Measurements from ENCODE around the gene GP1BA. TPM values are rescaled to one million over a fixed set of nuclear protein-coding genes. Genes with fewer than 3 reads are reported as not detected.

GP1BA gene
- total and polyA plus RNA-seq, 2 experiments from 2014 or later = 0.24 TPM; not detected in 1

DNA sequence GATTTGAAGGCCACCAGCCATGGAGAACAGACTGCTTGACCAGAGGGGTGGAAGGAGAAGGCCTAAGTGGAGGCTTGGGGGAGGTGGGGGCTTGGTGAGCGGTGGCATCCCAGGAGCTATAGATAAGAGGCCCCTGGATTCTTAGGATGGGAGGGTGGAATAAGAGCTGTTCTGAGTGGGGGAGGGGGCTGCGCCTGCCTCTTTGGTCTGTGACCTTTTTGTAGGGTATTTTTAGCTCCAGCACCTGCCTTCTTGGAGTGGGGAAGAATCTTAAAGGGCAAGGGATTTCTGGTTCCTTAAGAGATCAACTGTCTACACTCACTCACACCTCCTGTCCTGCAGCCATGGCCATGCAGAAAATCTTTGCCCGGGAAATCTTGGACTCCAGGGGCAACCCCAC is 19.4 kb downstream of the GP1BA start (continued):
- TF ChIP-seq CREB1 (CRISPR knock-in tag; IDR thresholded peaks at IDR 0.05; ENCODE audit: low read depth) (no peak), STAT1 (IDR thresholded peaks at IDR 0.05; ENCODE audit: unreplicated experiment) (no peak), REST (IDR thresholded peaks at IDR 0.05; ENCODE audit: unreplicated experiment) (no peak), JUNB (IDR thresholded peaks at IDR 0.05; ENCODE audit: unreplicated experiment) (no peak), EZH2 (IDR thresholded peaks at IDR 0.05; ENCODE audit: low read depth, unreplicated experiment) (no peak), EZH2phosphoT487 (IDR thresholded peaks at IDR 0.05; ENCODE audit: unreplicated experiment) (no peak)
- TF ChIP-seq, protein P1, sequence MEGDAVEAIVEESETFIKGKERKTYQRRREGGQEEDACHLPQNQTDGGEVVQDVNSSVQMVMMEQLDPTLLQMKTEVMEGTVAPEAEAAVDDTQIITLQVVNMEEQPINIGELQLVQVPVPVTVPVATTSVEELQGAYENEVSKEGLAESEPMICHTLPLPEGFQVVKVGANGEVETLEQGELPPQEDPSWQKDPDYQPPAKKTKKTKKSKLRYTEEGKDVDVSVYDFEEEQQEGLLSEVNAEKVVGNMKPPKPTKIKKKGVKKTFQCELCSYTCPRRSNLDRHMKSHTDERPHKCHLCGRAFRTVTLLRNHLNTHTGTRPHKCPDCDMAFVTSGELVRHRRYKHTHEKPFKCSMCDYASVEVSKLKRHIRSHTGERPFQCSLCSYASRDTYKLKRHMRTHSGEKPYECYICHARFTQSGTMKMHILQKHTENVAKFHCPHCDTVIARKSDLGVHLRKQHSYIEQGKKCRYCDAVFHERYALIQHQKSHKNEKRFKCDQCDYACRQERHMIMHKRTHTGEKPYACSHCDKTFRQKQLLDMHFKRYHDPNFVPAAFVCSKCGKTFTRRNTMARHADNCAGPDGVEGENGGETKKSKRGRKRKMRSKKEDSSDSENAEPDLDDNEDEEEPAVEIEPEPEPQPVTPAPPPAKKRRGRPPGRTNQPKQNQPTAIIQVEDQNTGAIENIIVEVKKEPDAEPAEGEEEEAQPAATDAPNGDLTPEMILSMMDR (conservative IDR thresholded peaks at IDR 0.05; ENCODE audit: low read depth in 2 of 2) = no peak
- TF ChIP-seq, protein P2, sequence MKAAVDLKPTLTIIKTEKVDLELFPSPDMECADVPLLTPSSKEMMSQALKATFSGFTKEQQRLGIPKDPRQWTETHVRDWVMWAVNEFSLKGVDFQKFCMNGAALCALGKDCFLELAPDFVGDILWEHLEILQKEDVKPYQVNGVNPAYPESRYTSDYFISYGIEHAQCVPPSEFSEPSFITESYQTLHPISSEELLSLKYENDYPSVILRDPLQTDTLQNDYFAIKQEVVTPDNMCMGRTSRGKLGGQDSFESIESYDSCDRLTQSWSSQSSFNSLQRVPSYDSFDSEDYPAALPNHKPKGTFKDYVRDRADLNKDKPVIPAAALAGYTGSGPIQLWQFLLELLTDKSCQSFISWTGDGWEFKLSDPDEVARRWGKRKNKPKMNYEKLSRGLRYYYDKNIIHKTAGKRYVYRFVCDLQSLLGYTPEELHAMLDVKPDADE (IDR thresholded peaks at IDR 0.05) = no peak

- Mint-ChIP-seq H3K4me3 (no peak overlapping the region; the same call in 2 of the 3 replicates), H3K4me1 (peaks cover 28% of the 10 kb centered on the region), H3K27me3 (ENCODE audit: insufficient read depth, low read depth, poor library complexity) (peaks cover 20% of the 10 kb centered on the region), H3K9me3 (peaks cover 4% of the 10 kb centered on the region; the same call in 1 of the 3 replicates), H3K27ac (no peak overlapping the region), H3K36me3 (ENCODE audit: low read depth) (peaks cover 11% of the 10 kb centered on the region; the same call in 2 of the 3 replicates)
- DNase-seq (ENCODE audit: low spot score) (no peak), ATAC-seq (no peak)
- H3K27ac ChIP-seq (ENCODE audit: low read depth) = no peak overlapping the region
- H3F3A ChIP-seq (replicated peaks; ENCODE audit: low read depth) = no peaks in the 10 kb centered on the region; the same call in 1 of the 2 replicates
- no peaks in the 10 kb centered on the region for H3K36me3 ChIP-seq (ENCODE audit: insufficient read depth)
- no peaks in the 10 kb centered on the region for H3K79me2 ChIP-seq (replicated peaks; ENCODE audit: insufficient read depth)
- H4K20me1 ChIP-seq (replicated peaks; ENCODE audit: insufficient read depth) = no peaks in the 10 kb centered on the region; the same call in 1 of the 2 replicates
- peaks cover 18% of the 10 kb centered on the region for H3K4me1 ChIP-seq (ENCODE audit: insufficient read depth)
- no peak overlapping the region for H3K4me2 ChIP-seq
- H3K9me2 ChIP-seq (ENCODE audit: insufficient read depth) = no peaks in the 10 kb centered on the region
- H3K4me3 ChIP-seq = no peak overlapping the region
- H2AFZ ChIP-seq = no peak overlapping the region
- H3K27me3 ChIP-seq (ENCODE audit: insufficient read depth) = no peaks in the 10 kb centered on the region
- no peak for TF ChIP-seq NANOG (IDR thresholded peaks at IDR 0.05; ENCODE audit: borderline replicate concordance)
- TF ChIP-seq REST (IDR thresholded peaks at IDR 0.05; ENCODE audit: unreplicated experiment) = no peak
These were observed 21.4 kb downstream of the GP1BA start for GRCh38 chr17:4953451-4953961.
